Breast epithelium (tissue), 3 donors: ENCODE measurements around the gene KCNK15.

ENCODE experiments used
- POLR2A ChIP-seq: fragments of 450-650 bp; IDR thresholded peaks from one replicate; pipeline ENCODE4 v1.6.1; 2016; ENCODE audit warnings: antibody characterized with exemption, mild to moderate bottlenecking, moderate library complexity
- TF ChIP-seq, protein P1 (sequence below), 3 donors: fragments of 450-650 bp; IDR thresholded peaks; one replicate each; pipeline ENCODE4 v1.5.1; 2016 to 2017; ENCODE audit warnings: antibody characterized with exemption in 3 of 3, mild to moderate bottlenecking in 3 of 3, moderate library complexity in 3 of 3

DNA sequence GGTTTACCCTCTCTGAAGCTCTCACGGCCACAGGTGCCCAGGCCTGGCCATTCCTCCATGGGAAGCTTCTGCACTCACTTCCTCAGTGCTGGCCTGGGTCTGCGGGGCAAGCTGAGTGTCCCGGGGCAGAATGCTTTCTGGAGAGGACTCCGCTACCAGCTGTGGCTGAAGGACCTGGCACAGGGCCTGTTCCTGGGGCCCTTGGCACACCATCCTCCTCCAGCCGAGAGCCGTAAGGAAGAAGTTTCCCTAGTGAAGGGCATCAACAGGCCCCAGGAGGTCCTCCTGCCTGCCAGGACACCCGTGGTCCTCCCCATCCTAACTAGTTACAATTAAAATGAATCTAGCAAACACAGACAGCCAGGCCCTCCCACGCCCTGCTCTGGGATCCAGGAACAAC lies 14.0 kb upstream of the KCNK15 start:
- TF ChIP-seq, protein P1, sequence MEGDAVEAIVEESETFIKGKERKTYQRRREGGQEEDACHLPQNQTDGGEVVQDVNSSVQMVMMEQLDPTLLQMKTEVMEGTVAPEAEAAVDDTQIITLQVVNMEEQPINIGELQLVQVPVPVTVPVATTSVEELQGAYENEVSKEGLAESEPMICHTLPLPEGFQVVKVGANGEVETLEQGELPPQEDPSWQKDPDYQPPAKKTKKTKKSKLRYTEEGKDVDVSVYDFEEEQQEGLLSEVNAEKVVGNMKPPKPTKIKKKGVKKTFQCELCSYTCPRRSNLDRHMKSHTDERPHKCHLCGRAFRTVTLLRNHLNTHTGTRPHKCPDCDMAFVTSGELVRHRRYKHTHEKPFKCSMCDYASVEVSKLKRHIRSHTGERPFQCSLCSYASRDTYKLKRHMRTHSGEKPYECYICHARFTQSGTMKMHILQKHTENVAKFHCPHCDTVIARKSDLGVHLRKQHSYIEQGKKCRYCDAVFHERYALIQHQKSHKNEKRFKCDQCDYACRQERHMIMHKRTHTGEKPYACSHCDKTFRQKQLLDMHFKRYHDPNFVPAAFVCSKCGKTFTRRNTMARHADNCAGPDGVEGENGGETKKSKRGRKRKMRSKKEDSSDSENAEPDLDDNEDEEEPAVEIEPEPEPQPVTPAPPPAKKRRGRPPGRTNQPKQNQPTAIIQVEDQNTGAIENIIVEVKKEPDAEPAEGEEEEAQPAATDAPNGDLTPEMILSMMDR (IDR thresholded peaks at IDR 0.05), result no peak
- no peak for TF ChIP-seq POLR2A
